Esophagus muscularis mucosa (tissue), 4 donors: Measurements from ENCODE around the gene GP1BB.

Experiments
- EP300 ChIP-seq: sonication (generic); formaldehyde crosslinking; IDR thresholded peaks from one replicate; pipeline ENCODE4 v1.6.1; 2017; ENCODE audit warnings: antibody characterized with exemption
- POLR2A ChIP-seq: fragments of 450-650 bp; IDR thresholded peaks from one replicate; pipeline ENCODE4 v1.6.1; 2017; ENCODE audit warnings: antibody characterized with exemption, moderate library complexity, mild to moderate bottlenecking, low read depth
- TF ChIP-seq, protein P1 (sequence below), 3 experiments: fragments of 200-600 bp in 2 of 3; fragments of 450-650 bp in 1 of 3; sonication (generic) in 2 of 3; IDR thresholded peaks; one replicate each; pipeline ENCODE4 v1.5.1; 2017 to 2019; ENCODE audit warnings: antibody characterized with exemption in 3 of 3, mild to moderate bottlenecking in 2 of 3, moderate library complexity in 1 of 3

DNA sequence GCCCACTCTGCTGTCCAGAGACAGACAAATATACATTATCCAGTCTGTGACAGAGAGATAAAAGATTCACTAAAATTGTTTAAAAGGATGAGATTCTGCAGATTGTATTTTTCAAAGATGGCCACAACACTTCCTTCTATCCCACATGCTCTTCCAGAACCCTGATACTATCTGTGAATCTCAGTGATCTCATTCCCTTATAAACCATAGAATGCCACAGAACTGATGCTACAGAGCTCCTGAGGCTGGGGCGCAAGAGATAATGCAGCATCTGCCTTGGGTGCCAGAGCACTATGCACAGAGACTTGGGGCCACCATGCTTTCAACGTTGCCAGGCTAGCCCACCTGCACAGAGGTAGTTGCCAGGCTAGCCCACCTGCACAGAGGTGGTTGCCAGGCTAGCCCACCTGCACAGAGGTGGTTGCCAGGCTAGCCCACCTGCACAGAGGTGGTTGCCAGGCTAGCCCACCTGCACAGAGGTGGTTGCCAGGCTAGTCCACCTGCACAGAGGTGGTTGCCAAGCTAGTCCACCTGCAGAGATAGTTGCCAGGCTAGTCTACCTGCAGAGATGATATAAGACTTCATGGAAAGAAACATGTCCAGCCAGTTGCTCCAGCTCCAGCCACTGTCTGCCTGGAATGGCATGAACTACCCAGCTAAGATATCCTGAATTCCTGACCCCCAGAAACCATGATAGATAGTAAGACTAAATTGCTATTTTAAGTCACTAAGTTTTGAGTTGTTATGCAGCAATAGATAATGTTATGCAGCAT lies 26.6 kb upstream of the GP1BB start:
- TF ChIP-seq, protein P1, sequence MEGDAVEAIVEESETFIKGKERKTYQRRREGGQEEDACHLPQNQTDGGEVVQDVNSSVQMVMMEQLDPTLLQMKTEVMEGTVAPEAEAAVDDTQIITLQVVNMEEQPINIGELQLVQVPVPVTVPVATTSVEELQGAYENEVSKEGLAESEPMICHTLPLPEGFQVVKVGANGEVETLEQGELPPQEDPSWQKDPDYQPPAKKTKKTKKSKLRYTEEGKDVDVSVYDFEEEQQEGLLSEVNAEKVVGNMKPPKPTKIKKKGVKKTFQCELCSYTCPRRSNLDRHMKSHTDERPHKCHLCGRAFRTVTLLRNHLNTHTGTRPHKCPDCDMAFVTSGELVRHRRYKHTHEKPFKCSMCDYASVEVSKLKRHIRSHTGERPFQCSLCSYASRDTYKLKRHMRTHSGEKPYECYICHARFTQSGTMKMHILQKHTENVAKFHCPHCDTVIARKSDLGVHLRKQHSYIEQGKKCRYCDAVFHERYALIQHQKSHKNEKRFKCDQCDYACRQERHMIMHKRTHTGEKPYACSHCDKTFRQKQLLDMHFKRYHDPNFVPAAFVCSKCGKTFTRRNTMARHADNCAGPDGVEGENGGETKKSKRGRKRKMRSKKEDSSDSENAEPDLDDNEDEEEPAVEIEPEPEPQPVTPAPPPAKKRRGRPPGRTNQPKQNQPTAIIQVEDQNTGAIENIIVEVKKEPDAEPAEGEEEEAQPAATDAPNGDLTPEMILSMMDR (IDR thresholded peaks at IDR 0.05) = no peak
- TF ChIP-seq POLR2A = no peak
- no peak for TF ChIP-seq EP300
